Endodermal cell (in vitro differentiated cells): Measurements from ENCODE around the gene TAB2. TPM values are rescaled to one million over a fixed set of nuclear protein-coding genes. Genes with fewer than 3 reads are reported as not detected.

Experiments used
- DNase-seq: peaks from one replicate; pipeline ENCODE4 v3.0.0-alpha.2; 2017
- H3K27ac ChIP-seq: 2 replicates; pipeline ENCODE4 v1.5.1; 2013; ENCODE audit warnings: mild to moderate bottlenecking, low read depth, low read length, moderate library complexity
- H3K27me3 ChIP-seq: 2 replicates; pipeline ENCODE4 v1.6.1; 2013; ENCODE audit warnings: mild to moderate bottlenecking, low read length, moderate library complexity; ENCODE audit not compliant: insufficient read depth, control insufficient read depth, poor library complexity, severe bottlenecking
- H3K36me3 ChIP-seq: 2 replicates; pipeline ENCODE4 v1.7.0; 2013; ENCODE audit warnings: mild to moderate bottlenecking, low read length, moderate library complexity; ENCODE audit not compliant: control insufficient read depth, insufficient read depth
- H3K4me1 ChIP-seq: one replicate; pipeline ENCODE4 v1.7.0; 2013; ENCODE audit warnings: low read length; ENCODE audit not compliant: control insufficient read depth, insufficient read depth
- H3K4me3 ChIP-seq: 2 replicates; pipeline ENCODE4 v1.5.1; 2013; ENCODE audit warnings: mild to moderate bottlenecking, low read length, moderate library complexity
- H3K9ac ChIP-seq: 2 replicates; pipeline ENCODE4 v1.6.1; 2013; ENCODE audit warnings: mild to moderate bottlenecking, low read length, moderate library complexity; ENCODE audit not compliant: poor library complexity, severe bottlenecking; ENCODE audit errors: extremely low read depth
- H3K9me3 ChIP-seq: 2 replicates; pipeline ENCODE4 v1.6.1; 2013; ENCODE audit warnings: mild to moderate bottlenecking, low read length, moderate library complexity; ENCODE audit not compliant: control insufficient read depth
- H3K27ac Mint-ChIP-seq: 2 replicates; pipeline ENCODE4 v1.8.0; 2020; ENCODE audit warnings: mixed read lengths
- H3K27me3 Mint-ChIP-seq: 2 replicates; pipeline ENCODE4 v1.8.0; 2021; ENCODE audit warnings: mild to moderate bottlenecking, mixed read lengths; ENCODE audit not compliant: insufficient read depth
- H3K36me3 Mint-ChIP-seq: 2 replicates; pipeline ENCODE4 v1.8.0; 2020; ENCODE audit warnings: low read depth, mixed read lengths
- H3K4me1 Mint-ChIP-seq: 2 replicates; pipeline ENCODE4 v1.8.0; 2020; ENCODE audit warnings: mixed read lengths
- H3K4me3 Mint-ChIP-seq: 2 replicates; pipeline ENCODE4 v1.8.0; 2020; ENCODE audit warnings: mild to moderate bottlenecking, moderate library complexity, mixed read lengths
- H3K9me3 Mint-ChIP-seq: 2 replicates; pipeline ENCODE4 v1.8.0; 2020; ENCODE audit warnings: mild to moderate bottlenecking, mixed read lengths
- CTCF ChIP-seq: fragments of 200-600 bp; sonication (generic); conservative IDR thresholded peaks from 2 replicates; pipeline ENCODE4 v1.5.0; 2021; ENCODE audit warnings: antibody characterized with exemption, mild to moderate bottlenecking
- WGBS, 2 experiments: methylation state at CpG; one replicate each; pipeline versions ENCODE4 v1.1.5 to v1.1.7; 2013; ENCODE audit warnings: missing lambda C conversion rate in 2 of 2, mixed read lengths in 1 of 2; ENCODE audit not compliant: insufficient coverage in 1 of 2, insufficient read length in 1 of 2; 5-methylcytosine and 5-hydroxymethylcytosine counted together
- total RNA-seq, 2 donors: library from RNA; stranded (reverse); fragmentation: NEBNext Ultra II Directional in 1 of 2; extraction: Animal tissue kit (Norgen Biotek cat#: 25700) in 1 of 2; gene quantifications; 2 replicates in 1 of 2; 3 replicates in 1 of 2; pipeline ENCODE4 v1.2.1, GENCODE V29; 2021

Gene TAB2
- total RNA-seq, 2 donors from 2014 or later, result 51.1 to 54.8 TPM

DNA sequence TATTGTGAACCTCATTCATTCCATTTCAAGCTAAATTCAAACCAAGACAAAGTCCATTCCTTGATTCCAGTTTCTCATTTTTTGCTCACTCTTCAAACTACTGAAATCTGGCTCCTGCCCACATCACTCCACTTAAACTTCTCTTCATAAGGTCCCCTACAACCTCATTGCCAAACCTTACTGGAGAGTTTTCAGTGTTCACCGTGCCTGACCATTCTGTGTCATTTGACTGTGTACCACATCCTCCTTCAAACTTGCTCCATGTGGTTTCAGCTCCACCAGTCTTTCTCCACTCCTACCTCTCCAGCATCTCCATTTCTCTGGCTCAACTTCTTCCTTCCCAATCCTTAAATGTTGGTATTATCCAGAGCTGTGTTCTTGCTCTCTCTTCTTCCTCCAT, 38.5 kb upstream of the TAB2 start:
- H3K4me3 Mint-ChIP-seq, result no peak overlapping the region
- Histone ChIP-seq H3K9ac (no peak overlapping the region), H3K36me3 (no peaks in the 10 kb centered on the region), H3K27me3 (no peaks in the 10 kb centered on the region), H3K4me1 (no peaks in the 10 kb centered on the region), H3K9me3 (no peaks in the 10 kb centered on the region), H3K27ac (no peak overlapping the region), H3K4me3 (no peak overlapping the region)
- H3K36me3 Mint-ChIP-seq, result no peaks in the 10 kb centered on the region
- H3K27ac Mint-ChIP-seq, result no peak overlapping the region
- 92 to 100% methylated on average over 1 of the region's 1 CpG for WGBS, 2 experiments
- H3K9me3 Mint-ChIP-seq, result no peaks in the 10 kb centered on the region
- peaks cover 5% of the 10 kb centered on the region for H3K27me3 Mint-ChIP-seq
- DNase-seq, result no peak
- no peak for TF ChIP-seq CTCF
- no peaks in the 10 kb centered on the region for H3K4me1 Mint-ChIP-seq

GRCh38 chr6:149284904-149285303, 32.6 kb upstream of the TAB2 start:
- Histone ChIP-seq H3K9me3 (no peaks in the 10 kb centered on the region), H3K36me3 (no peaks in the 10 kb centered on the region), H3K27me3 (no peaks in the 10 kb centered on the region), H3K9ac (no peak overlapping the region), H3K4me1 (no peaks in the 10 kb centered on the region), H3K27ac (no peak overlapping the region), H3K4me3 (no peak overlapping the region)
- H3K9me3 Mint-ChIP-seq, result no peaks in the 10 kb centered on the region
- TF ChIP-seq CTCF, result no peak
- no peak overlapping the region for H3K4me3 Mint-ChIP-seq
- no peaks in the 10 kb centered on the region for H3K36me3 Mint-ChIP-seq
- no peaks in the 10 kb centered on the region for H3K27me3 Mint-ChIP-seq
- no peaks in the 10 kb centered on the region for H3K4me1 Mint-ChIP-seq
- H3K27ac Mint-ChIP-seq, result no peak overlapping the region
- DNase-seq, result no peak
- 77 to 92% methylated on average over 3 of the region's 3 CpGs for WGBS, 2 experiments

- no peak for DNase-seq
- TF ChIP-seq CTCF, result no peak
- no peak overlapping the region for H3K27ac Mint-ChIP-seq
- H3K9ac ChIP-seq, result no peak overlapping the region
- 80 to 85% methylated on average over 1 to 6 of the region's 6 CpGs for WGBS, 2 experiments
- H3K4me1 ChIP-seq, result no peaks in the 10 kb centered on the region
- H3K36me3 Mint-ChIP-seq, result no peaks in the 10 kb centered on the region
- H3K36me3 ChIP-seq, result no peaks in the 10 kb centered on the region
- H3K27me3 Mint-ChIP-seq, result no peaks in the 10 kb centered on the region
- H3K4me3 Mint-ChIP-seq, result no peak overlapping the region
- H3K27me3 ChIP-seq, result no peaks in the 10 kb centered on the region
- no peaks in the 10 kb centered on the region for H3K9me3 Mint-ChIP-seq
- no peaks in the 10 kb centered on the region for H3K9me3 ChIP-seq
- H3K27ac ChIP-seq, result no peak overlapping the region
- H3K4me3 ChIP-seq, result no peak overlapping the region
- no peaks in the 10 kb centered on the region for H3K4me1 Mint-ChIP-seq
Observed at GRCh38 chr6:149285626-149286025, 31.9 kb upstream of the TAB2 start.
